HEK293T (cell line): Measurements from ENCODE around the gene SAMD10.
"Not testable (repeated sequence)": the region's sequence is repeated elsewhere in the genome, so short reads cannot be mapped to it uniquely, and the experiment has no call there.

Experiments used
- CTCF ChIA-PET: fragments of 350-600 bp; formaldehyde crosslinking; extraction: SDS; loops from one replicate; lab custom pipeline; 2021; ENCODE audit warnings: antibody characterized with exemption, inconsistent platforms; lab: Yijun Ruan, JAX
- POLR2A ChIA-PET: fragments of 350-600 bp; formaldehyde crosslinking; extraction: SDS; loops from one replicate; lab custom pipeline; 2020; ENCODE audit warnings: antibody characterized with exemption, inconsistent platforms; lab: Yijun Ruan, JAX
- DNase-seq: peaks from one replicate; pipeline ENCODE4 v3.0.0; 2012; ENCODE audit warnings: mixed read lengths; ENCODE audit errors: extremely low spot score
- ARNT ChIP-seq: fragments of 450-650 bp; IDR thresholded peaks from 2 replicates; pipeline ENCODE4 v1.6.1; 2017; ENCODE audit warnings: mild to moderate bottlenecking
- BHLHE40 ChIP-seq: fragments of 450-650 bp; IDR thresholded peaks from 2 replicates; pipeline ENCODE4 v1.6.1; 2016; ENCODE audit warnings: mild to moderate bottlenecking, moderate library complexity, borderline replicate concordance
- CTBP1 ChIP-seq: fragments of 450-650 bp; IDR thresholded peaks from 2 replicates; pipeline ENCODE4 v1.6.1; 2016; ENCODE audit warnings: borderline replicate concordance
- ELF4 ChIP-seq: fragments of 450-650 bp; IDR thresholded peaks from 2 replicates; pipeline ENCODE4 v1.6.1; 2017; ENCODE audit warnings: antibody characterized with exemption
- FOXA1 ChIP-seq: fragments of 450-650 bp; IDR thresholded peaks from 2 replicates; pipeline ENCODE4 v1.6.1; 2016; ENCODE audit warnings: mild to moderate bottlenecking
- FOXK2 ChIP-seq: fragments of 450-650 bp; IDR thresholded peaks from 2 replicates; pipeline ENCODE4 v1.6.1; 2016; ENCODE audit warnings: mild to moderate bottlenecking
- FOXM1 ChIP-seq: fragments of 450-650 bp; IDR thresholded peaks from 2 replicates; pipeline ENCODE4 v1.6.1; 2017; ENCODE audit warnings: mild to moderate bottlenecking, borderline replicate concordance
- HDGF ChIP-seq: fragments of 450-650 bp; IDR thresholded peaks from 2 replicates; pipeline ENCODE4 v1.6.1; 2017; ENCODE audit warnings: antibody characterized with exemption, borderline replicate concordance
- L3MBTL2 ChIP-seq: fragments of 450-650 bp; conservative IDR thresholded peaks from 2 replicates; pipeline ENCODE4 v1.6.1; 2016; ENCODE audit warnings: mild to moderate bottlenecking
- LEF1 ChIP-seq: fragments of 450-650 bp; IDR thresholded peaks from 2 replicates; pipeline ENCODE4 v1.6.1; 2017; ENCODE audit warnings: mild to moderate bottlenecking, borderline replicate concordance
- NFRKB ChIP-seq: fragments of 450-650 bp; IDR thresholded peaks from 2 replicates; pipeline ENCODE4 v1.6.1; 2016; ENCODE audit warnings: mild to moderate bottlenecking, moderate library complexity
- PKNOX1 ChIP-seq: fragments of 450-650 bp; IDR thresholded peaks from 2 replicates; pipeline ENCODE4 v1.6.1; 2016
- SP1 ChIP-seq: fragments of 450-650 bp; IDR thresholded peaks from 2 replicates; pipeline ENCODE4 v1.6.1; 2017
- SUZ12 ChIP-seq: fragments of 450-650 bp; IDR thresholded peaks from 2 replicates; pipeline ENCODE4 v1.6.1; 2016; ENCODE audit warnings: mild to moderate bottlenecking
- TARDBP ChIP-seq: fragments of 450-650 bp; IDR thresholded peaks from 2 replicates; pipeline ENCODE4 v1.6.1; 2016
- ZNF384 ChIP-seq: fragments of 450-650 bp; IDR thresholded peaks from 2 replicates; pipeline ENCODE4 v1.6.1; 2016

SAMD10 gene

GRCh38 chr20:63935447-63935846 is 44.0 kb downstream of the SAMD10 start:
- ChIA-PET CTCF (interaction anchor here (1.0 kb wide), 1 partner anchor 9 kb away, joined by 3 read pairs; no protein-coding TSS in a partner anchor), POLR2A (no interaction called here)
- no peak for DNase-seq
- TF ChIP-seq SP1 (no peak), ARNT (no peak), FOXA1 (no peak), SUZ12 (no peak), ZNF384 (no peak), HDGF (no peak), PKNOX1 (no peak)

- ChIA-PET POLR2A (interaction anchor here (1.2 kb wide), 1 partner anchor 22 kb away, joined by 3 read pairs; the partner anchor contains the start of gene UCKL1), CTCF (interaction anchor here (1.0 kb wide), 1 partner anchor 8 kb away, joined by 3 read pairs; no protein-coding TSS in a partner anchor)
- DNase-seq, result peak; percentile 56
- TF ChIP-seq HDGF (no peak), ARNT (no peak), BHLHE40 (no peak)
Observed at GRCh38 chr20:63934271-63935068, 45.0 kb downstream of the SAMD10 start.

- no peak for DNase-seq
- CTCF ChIA-PET, result interaction anchor here (0.5 kb wide), 1 partner anchor 109 kb away, joined by 7 read pairs; no protein-coding TSS in a partner anchor
- TF ChIP-seq TARDBP, result no peak
- no peak for TF ChIP-seq SUZ12
- no peak for TF ChIP-seq LEF1
- no peak for TF ChIP-seq PKNOX1
- no peak for TF ChIP-seq ZNF384
- no peak for TF ChIP-seq ARNT
- no peak for TF ChIP-seq HDGF
- TF ChIP-seq FOXK2, result no peak
- no peak for TF ChIP-seq SP1
- no peak for TF ChIP-seq FOXA1
- no peak for TF ChIP-seq CTBP1
- TF ChIP-seq ELF4, result no peak
- TF ChIP-seq L3MBTL2, result no peak
- no peak for TF ChIP-seq FOXM1
- TF ChIP-seq BHLHE40, result no peak
- no peak for TF ChIP-seq NFRKB
- POLR2A ChIA-PET, result interaction anchor here (1.2 kb wide), 1 partner anchor 23 kb away, joined by 3 read pairs; the partner anchor contains the start of gene UCKL1
Observed at GRCh38 chr20:63933646-63934045, 45.8 kb downstream of the SAMD10 start.

GRCh38 chr20:63932606-63933160 is 46.8 kb downstream of the SAMD10 start:
- TF ChIP-seq FOXK2 (no peak), NFRKB (no peak), SUZ12 (no peak), ARNT (no peak), BHLHE40 (no peak), SP1 (no peak), PKNOX1 (no peak), ZNF384 (no peak), ELF4 (no peak), HDGF (no peak), FOXA1 (no peak), TARDBP (no peak), LEF1 (no peak), L3MBTL2 (no peak), CTBP1 (no peak)
- ChIA-PET POLR2A (no interaction called here), CTCF (no interaction called here)
- no peak for DNase-seq

GRCh38 chr20:63931735-63932134 is 47.7 kb downstream of the SAMD10 start:
- DNase-seq, result no peak
- CTCF ChIA-PET, result no interaction called here
- TF ChIP-seq CTBP1 (no peak), HDGF (no peak), FOXM1 (no peak), NFRKB (no peak), SP1 (no peak), ARNT (no peak)
- POLR2A ChIA-PET, result no interaction called here

- ChIA-PET CTCF (no interaction called here), POLR2A (no interaction called here)
- no peak for DNase-seq
- no peak for TF ChIP-seq L3MBTL2
- no peak for TF ChIP-seq HDGF
- TF ChIP-seq SP1, result no peak
- TF ChIP-seq ARNT, result no peak
- no peak for TF ChIP-seq FOXK2
- no peak for TF ChIP-seq ELF4
- no peak for TF ChIP-seq BHLHE40
- TF ChIP-seq PKNOX1, result no peak
Observed at GRCh38 chr20:63930971-63931553, 48.4 kb downstream of the SAMD10 start.

GRCh38 chr20:63929473-63929883 is 50.0 kb downstream of the SAMD10 start:
- DNase-seq, POLR2A ChIA-PET: not testable (repeated sequence)
- CTCF ChIA-PET, result interaction anchor here (0.6 kb wide), 1 partner anchor 12 kb away, joined by 4 read pairs; no protein-coding TSS in a partner anchor
